Activated CD8-positive, alpha-beta memory T cell treated with anti-CD3 and anti-CD28 coated beads for 24 hours (primary cell): ENCODE measurements around the gene CA6.
"Not testable (repeated sequence)": the region's sequence is repeated elsewhere in the genome, so short reads cannot be mapped to it uniquely, and the experiment has no call there.

Experiments
- DNase-seq: peaks from one replicate; pipeline ENCODE4 v3.0.0-alpha.2; 2020

CA6 gene

DNA sequence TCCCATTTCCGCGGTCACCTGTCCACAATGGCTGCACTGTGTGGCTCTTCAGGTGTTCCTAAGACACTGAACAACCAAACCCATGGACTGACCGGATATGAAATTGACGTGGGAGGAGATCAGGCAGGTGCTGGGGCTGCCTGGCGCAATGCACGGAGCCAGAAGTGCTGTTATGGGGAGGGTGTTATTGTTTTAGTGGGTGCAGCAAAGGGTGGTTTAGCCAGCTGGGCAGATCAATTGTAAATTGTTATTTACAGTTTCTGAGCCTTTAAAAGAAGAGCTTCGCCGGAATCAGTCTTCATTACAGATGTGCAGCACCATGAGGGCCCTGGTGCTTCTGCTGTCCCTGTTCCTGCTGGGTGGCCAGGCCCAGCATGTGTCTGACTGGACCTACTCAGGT is at the start of gene CA6:
Gene CA6 (plus strand): TSS at position 301 of the 400 bp plus-strand sequence. CDS start 19 bp downstream, at position 320.
- DNase-seq = no peak

DNA sequence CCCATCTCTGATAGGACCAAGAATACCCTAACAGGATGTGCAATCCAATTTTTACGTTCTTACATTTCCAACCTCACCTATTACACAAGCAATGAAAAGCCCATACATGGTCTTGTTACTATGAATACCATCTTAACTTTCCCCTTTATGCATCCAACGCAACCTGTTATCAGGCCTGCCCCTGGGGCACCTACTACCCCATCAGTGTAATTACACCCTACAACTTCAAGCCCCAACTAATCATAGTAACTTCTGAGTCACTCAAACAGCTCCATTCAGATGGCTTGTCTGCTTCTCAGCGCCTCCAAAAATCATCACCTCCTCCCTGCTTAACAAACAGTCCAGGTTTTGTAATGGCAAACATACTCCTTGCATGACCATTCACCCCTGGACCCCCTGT is 48.9 kb upstream of the CA6 start:
- DNase-seq = not testable (repeated sequence)

DNA sequence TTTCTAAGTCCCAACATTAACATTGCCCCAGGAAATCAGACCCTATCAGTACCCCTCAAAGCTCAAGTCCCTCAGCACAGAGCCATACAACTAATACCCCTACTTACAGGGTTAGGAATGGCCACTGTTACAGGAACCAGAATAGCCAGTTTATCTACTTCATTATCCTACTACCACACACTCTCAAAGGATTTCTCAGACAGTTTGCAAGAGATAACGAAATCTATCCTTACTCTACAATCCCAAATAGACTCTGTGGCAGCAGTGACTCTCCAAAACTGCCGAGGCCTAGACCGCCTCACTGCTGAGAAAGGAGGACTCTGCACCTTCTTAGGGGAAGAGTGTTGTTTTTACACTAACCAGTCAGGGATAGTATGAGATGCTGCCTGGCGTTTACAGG is 48.2 kb upstream of the CA6 start:
- DNase-seq = not testable (repeated sequence)

DNA sequence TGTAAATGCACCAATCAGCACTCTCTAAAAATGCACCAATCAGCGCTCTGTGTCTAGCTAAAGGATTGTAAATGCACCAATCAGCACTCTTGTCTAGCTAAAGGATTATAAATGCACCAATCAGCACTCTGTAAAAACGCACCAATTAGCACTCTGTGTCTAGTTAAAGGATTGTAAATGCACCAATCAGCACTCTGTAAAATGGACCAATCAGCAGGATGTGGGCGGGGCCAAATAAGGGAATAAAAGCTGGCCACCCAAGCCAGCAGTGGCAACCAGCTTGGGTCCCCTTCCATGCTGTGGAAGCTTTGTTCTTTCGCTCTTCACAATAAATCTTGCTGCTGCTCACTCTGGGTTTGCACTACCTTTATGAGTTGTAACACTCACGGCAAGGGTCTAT is 47.2 kb upstream of the CA6 start:
- not testable (repeated sequence) for DNase-seq

DNA sequence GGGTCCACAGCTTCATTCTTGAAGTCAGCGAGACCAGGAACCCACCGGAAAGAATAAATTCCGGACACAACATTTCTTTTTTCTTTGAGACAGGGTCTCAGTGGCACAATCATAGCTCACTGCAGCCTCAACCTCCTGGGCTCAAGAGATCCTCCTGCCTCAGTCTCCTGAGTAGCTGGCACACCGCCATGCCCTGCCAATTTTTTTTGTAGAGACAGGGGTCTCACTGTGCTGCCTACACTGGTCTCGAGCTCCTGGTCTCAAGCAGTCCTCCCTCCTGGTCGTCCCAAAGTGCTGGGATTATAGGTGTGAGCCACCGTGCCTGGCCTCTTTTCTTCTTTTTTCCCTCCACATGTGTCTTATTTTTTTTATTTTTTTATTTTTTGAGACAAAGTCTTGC is 46.6 kb upstream of the CA6 start:
- DNase-seq = no peak

DNA sequence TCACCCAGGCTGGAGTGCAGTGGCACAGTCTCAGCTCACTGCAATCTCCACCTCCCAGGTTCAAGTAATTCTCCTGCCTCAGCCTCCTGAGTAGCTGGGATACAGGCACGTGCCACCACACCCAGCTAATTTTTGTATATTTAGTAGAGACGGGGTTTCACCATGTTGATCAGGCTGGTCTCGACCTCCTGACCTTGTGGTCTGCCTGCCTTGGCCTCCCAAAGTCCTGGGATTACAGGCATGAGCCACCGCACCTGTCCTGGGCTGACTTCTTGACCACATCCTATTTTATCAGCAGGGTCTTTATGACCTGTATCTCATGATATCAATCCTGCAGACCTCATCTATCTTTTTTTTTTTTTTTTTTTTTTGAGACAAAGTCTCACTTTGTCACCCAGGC is 45.0 kb upstream of the CA6 start:
- not testable (repeated sequence) for DNase-seq

DNA sequence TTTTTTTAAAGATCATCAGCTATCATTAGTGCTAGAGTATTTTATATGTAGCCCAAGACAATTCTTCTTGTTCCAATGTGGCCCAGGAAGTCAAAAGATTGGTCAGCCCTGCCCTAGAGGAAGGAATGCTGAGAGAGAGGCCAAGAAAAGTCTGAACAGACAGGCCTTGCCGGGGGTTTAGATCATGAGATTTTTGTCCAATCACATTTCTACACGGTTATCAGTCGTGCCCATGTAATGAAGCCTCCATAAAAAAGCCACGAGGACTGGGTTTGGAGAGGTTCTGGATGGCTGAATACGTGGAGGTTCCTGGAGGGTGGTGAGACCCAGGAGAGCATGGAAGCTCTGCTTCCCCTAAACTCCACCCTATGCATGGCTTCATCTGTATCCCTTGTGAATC is 42.9 kb upstream of the CA6 start:
- DNase-seq = no peak

DNA sequence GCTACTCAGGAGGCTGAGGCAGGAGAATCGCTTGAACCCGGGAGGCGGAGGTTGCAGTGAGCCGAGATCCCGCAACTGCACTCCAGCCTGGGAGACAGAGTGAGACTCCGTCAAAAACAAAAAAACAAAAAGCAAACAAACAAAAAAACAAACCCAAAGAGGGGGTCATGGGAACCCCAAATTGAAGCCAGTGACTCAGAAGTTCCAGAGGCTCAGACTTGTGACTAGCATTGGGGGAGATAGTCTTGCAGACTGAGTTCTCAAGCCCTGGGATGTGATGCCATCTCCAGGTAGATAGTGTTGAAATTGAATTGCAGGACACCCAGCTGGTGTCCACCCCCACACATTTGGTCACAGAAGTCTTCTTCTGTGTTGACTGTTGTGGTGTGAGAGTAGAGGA is 42.3 kb upstream of the CA6 start:
- no peak for DNase-seq

DNA sequence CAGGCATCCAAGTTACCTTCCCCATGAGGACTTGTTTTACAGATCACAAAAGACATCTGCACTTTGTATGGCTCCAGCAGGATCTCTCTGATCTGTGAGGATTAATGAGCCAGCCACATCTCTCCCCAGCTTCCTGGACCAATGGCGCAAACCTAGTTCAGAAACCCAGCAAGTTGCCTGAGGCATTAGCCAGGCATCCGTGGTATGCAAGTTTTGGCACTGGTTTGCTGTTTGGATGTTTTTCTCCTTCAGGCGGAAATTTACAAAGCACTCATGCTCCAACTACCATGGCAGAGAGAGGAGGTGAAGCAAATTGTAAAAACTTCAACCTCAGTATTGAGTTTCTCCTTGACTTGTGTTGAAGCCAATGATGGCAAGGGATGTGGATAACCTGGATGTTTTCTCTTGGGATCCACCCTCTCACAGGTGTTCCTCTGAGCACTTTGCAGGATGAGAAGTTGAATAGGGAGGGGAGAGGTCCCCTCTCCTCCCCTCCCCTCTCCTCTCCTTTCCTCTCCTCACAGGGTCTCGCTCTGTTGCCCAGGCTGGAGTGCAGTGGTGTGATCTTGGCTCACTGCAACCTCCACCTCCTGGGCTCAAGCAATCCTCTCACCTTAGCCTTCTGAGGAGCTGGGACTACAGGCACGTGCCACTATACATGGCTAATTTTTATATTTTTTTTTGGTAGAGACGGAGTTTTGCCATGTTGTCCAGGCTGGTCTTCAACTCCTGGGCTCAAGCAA is 41.6 kb upstream of the CA6 start:
- no peak for DNase-seq

DNA sequence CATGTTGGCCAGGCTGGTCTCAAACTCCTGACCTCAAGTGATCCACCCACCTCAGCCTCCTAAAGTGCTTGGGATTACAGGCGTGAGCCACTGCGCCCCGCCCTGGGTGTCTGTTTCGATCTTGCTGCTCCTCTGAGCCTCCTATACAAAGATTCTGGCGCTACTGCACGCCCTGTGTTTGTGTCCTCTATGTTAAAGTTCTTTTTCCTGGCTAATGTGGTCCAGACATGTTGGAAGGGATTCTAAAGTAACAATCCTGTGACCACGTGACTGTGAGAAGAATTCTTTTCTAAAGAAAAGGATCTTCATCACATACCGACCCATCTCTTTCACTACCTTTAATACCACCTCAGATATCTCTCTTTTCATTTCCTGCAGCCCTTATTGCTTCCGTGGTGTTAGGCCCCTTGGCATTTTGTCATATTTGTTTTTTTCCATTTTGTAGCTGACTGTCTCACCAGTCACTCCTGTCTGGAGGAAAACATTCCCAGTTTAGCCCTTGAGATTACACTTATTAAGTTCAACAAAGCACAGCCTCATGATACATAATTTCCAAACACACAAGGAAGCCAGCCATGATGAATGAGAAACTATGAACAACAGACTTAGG is 40.0 kb upstream of the CA6 start:
- DNase-seq = no peak

DNA sequence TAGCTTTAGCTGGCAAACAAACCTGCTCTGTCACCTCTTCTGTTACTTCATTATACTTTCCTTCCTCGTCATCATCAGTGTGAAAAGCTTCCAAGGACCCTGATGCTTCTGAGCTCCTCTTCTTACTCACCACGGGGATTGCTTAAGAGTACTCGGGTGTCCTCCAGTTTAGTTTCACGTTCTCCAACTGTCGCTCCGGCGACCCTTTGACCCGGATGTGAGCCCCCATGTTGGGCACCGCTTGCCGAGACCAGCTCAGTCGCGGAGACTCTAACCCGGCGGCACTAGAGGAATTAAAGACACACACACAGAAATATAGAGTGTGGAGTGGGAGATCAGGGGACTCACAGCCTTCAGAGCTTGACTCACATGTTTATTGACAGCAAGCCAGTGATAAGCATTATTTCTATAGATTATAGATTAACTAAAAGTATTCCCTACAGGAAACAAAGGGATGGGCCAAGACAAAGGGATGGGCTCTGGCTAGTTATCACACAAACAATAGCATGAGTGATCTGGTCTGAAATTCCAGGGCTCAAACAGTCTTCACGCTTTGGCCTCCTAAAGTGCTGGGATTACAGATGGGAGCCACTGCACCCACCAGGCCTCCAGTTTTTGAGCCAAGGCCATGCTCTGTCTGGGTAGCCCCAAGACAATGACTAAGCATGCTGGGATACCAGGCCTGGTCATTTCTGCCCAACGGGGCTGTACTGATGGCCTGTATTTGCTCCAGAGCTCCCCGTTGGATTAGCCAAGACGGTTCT is 37.1 kb upstream of the CA6 start:
- DNase-seq = no peak

DNA sequence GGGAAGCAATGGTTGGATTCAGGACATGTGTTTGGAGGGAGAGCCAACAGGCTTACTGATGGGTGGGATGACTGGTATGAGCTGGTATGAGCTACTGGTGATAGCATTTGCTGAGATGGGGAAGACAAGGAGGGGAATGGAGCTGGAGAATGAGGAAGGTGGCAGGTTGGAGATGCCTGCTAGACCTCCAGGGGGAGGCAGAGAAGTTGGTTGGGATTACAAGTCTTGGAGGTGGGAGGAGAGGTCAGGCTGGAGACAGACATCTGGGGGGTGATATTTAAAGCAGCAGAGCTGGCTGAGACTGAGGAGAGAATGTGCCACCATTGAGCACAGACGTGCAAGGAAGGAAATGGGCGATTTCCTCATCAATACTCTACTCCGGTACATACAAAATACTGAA is 35.3 kb upstream of the CA6 start:
- no peak for DNase-seq

DNA sequence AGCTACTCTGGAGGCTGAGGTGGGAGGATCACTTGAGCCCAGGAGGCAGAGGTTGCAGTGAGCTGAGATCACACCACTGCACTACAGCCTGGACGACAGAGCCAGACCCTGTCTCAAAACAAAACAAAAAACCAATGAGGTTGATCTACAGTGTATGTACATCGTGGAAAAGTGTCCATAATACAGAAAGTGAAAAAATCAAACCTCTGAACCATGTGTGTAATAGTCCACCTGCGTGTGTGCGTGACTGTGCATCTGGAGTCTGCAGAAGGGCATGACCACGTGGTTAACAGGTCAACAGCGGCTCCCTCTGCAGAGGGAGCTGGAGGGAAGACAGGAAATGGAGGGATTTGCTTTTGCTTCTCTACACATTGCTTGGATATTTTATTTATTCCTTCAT is 34.8 kb upstream of the CA6 start:
- DNase-seq = no peak

DNA sequence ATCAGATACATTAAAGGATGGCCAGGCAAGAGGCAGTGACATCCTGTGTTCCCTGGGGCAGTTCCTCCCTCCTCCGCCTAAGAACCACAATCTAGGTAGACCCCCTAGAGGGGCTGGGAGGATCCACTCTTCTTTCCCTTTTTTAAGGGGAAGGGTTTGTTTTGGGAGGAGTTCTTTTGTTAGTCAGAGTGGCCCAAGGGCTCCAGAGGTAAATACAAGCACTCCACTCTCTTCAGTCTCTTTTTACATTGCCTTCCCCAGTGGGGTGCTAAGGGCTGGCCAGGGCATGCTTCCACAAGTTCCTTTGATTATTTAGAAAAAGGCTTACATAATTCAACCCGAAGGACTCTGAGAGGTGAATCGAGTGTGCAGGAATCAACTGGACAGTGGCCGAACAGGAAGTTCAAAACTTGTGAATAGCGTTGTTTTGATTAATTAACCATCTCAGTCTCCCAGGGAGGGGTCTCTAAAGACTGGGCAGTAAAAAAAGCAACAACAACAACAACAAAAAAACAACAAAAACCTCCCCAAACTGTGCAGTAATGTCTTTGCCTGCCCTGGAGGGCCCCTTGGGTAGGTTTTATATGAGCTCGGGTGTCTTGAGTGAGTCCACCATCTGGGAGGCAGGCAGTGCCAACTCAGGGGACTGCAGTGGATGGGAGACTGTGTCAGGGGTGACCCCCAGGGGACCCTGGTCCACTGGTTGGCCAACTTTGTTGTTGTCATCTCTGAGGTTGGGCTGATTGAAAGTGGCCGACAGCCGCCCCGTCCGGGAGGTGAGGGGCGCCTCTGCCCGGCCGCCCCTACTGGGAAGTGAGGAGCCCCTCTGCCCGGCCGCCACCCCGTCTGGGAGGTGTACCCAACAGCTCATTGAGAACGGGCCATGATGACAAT is 34.0 kb upstream of the CA6 start:
- DNase-seq = no peak

DNA sequence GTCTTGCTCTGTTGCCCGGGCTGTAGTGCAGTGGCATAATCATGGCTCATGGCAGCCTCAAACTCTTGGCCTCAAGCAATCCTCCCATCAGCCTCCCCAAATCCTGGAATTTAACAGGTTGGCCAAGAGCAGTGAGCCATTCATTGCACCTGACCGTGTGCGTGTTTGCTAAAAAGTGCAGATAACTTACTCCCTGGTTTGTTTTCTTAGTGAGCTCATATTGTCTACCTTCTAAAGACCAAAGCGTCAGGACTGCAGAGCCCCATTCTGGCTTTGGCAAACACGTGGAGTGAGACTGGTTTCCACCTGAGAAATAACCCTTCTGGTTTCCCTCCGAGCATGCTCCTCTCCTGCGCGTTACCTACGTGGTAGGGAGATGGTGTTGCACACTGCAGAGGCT is 32.2 kb upstream of the CA6 start:
- no peak for DNase-seq

DNA sequence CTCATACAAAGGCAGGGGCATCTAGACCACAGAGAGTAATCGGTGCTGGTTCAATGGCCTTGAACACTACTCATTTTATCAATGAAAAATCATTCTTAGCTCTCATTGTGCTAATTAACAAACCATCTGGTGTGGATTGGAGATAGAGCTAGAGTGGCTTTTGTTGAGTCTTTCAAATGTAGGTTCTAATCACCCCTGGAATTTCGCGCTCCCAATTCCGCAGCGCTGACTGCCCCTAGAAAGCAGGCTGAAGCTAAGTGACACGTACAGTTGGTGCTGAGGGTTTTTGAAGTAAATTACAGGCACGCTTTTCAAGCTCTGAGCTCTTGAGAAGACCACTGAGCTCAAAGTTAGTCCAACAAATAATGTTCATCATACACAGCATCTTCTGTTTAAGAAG is 31.2 kb upstream of the CA6 start:
- DNase-seq = no peak

DNA sequence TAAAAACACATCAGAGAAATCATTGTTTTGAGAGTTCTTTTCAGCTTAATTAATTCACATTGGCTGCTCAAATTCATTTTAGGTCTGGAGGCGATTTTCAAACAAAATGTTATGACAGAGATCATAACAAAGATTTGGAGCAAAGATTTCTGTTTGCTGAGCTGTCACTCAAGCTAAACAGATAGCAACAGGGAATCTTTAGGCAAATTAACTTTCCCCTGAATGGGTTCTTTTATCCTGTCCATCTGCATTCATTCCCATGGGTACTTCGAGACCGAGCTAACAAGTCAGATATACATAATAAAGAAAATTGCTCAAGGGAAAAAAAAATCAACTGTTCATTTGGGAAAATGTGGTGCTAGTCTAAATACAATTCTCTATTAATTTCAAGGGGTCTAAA is 30.2 kb upstream of the CA6 start:
- no peak for DNase-seq

DNA sequence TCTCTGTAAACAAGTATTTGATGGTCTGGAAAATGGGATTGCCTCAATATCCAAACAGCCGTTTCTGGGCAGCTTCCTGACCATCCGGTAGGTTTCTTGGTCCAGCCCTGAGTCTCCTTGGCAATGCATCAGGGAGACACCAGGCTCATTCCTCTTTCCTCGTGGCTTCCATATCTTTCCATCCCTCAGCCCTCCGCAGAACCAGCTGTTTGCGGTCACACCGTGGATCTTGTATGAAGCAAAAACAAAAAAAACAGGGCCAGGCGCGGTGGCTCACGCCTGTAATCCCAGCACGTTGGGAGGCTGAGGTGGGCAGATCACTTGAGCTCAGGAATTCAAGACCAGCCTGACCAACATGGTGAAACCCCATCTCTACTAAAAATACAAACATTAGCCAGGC is 28.1 kb upstream of the CA6 start:
- DNase-seq = not testable (repeated sequence)

DNA sequence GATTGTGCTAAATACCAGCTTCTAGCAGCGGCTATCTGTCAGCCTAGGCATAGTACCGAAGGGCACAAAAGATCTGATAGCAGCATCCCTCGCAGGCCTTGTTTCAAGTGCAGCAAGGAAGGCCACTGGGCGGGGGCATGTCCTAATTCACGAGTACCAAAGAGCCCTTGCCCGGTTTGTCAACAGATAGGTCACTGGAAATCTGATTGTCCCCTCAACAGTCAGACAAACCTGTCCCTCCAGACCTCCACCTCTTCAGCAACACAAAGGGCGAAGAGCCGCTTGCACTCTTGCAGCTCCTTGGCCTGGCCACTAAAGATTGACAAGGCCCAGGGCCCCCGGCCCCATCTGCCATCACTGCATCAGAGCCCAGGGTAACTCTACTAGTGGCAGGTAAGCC is 22.7 kb upstream of the CA6 start:
- no peak for DNase-seq

DNA sequence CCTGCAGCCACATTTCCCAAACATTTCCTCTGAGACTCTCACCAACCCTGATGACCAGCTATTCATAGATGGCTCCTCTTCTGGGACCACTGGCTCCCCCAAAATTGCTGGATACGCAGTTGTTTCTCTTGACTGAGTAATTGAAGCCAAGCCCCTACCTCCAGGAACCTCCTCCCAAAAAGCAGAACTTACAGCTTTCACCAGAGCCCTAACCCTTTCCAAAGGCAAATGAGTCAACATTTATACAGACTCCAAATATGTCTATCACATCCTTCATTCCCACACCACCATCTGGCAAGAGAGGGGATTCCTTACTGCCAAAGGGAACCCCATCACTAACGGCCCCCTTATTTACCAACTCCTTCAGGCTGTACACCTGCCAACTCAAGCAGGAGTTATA is 20.3 kb upstream of the CA6 start:
- no peak for DNase-seq

DNA sequence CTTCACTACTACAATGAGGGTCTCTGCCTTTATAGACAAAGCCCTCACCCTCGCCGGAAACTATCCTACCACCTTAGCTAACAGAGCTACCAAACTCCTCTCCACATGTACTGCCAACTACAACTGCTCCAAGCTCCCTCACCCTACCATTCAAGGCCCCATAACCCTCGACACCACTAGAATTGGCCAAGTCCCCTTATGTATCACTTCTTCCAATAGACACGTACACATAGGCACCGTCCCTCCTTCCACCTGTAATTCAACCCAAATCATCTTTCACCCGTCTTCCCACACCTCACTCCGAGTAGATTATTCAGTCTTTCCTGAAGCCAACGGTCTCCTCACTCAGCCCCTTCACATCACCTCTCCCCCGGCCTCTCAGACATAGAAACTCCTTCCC is 19.7 kb upstream of the CA6 start:
- DNase-seq = no peak

DNA sequence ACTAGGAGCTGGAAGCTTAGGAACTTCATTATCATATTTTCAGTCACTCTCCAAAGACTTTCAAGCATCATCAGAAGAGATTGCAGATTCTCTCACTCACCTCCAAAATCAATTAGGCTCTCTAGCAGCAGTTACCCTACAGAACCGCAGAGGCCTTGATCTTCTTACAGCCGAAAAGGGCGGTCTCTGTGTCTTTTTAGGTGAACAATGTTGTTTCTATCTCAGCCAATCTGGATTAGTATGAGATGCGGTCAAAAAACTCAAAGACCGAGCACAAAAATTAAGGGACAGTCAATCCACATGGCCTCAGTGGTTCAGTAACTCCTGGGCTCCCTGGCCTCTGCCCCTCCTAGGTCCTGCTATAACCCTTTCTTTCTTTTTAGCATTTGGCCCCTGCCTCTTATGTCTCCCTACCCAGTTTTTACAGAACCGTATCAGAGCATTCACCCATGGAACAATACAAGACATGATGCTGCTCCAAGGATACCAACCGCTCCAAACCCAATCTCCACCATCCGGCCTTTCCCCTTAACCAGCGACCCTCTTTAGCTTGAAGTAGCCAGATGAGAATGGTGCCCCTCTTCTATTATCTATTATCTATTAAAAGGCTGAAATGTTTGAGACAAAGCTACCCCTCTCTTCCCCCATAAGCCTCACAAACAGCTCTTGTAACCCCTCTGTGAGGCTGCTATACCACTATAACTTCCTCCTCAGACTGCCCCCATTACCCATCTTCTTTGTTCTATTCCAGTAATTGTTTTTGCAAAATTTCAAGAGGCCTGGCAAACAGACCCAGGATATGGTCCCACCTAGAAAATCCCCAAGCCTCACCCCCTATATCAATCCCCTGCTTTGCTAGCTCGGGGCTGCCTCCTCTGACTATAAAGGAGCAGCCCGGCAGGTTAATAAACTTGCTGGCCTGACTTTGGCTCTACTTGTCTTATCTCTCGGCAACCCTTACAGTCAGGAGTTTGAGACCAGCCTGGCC is 18.7 kb upstream of the CA6 start:
- DNase-seq = no peak
